Vagina (tissue), 2 donors: ENCODE measurements around the gene KRT24. TPM values are rescaled to one million over a fixed set of nuclear protein-coding genes. Genes with fewer than 3 reads are reported as not detected.

Source experiments
- DNase-seq, 2 donors: peaks; one replicate each; pipeline ENCODE4 v3.0.0-alpha.2; 2017; ENCODE audit errors: extremely low spot score in 2 of 2
- H3K27ac ChIP-seq: fragments of 200-600 bp; sonication (generic); one replicate; pipeline ENCODE4 v1.5.1; 2019
- H3K27me3 ChIP-seq: fragments of 200-600 bp; sonication (generic); one replicate; pipeline ENCODE4 v1.5.1; 2019
- H3K36me3 ChIP-seq, 2 donors: fragments of 200-600 bp; sonication (generic); one replicate each; pipeline ENCODE4 v1.5.1; 2017 to 2019
- H3K4me1 ChIP-seq: fragments of 200-600 bp; sonication (generic); one replicate; pipeline ENCODE4 v1.5.1; 2019
- H3K4me3 ChIP-seq, 2 donors: fragments of 200-600 bp; sonication (generic); 1 replicate in 1 of 2; 2 replicates in 1 of 2; pipeline ENCODE4 v1.5.1; 2016 to 2019
- H3K9me3 ChIP-seq: fragments of 200-600 bp; sonication (generic); one replicate; pipeline ENCODE4 v1.5.1; 2019
- CTCF ChIP-seq, 3 experiments: fragments of 450-650 bp in 2 of 3; fragments of 200-600 bp in 1 of 3; sonication (generic) in 1 of 3; IDR thresholded peaks; one replicate each; pipeline ENCODE4 v1.5.1; 2017 to 2019; ENCODE audit warnings: antibody characterized with exemption in 3 of 3, mild to moderate bottlenecking in 2 of 3, moderate library complexity in 2 of 3
- POLR2A ChIP-seq, 2 donors: fragments of 450-650 bp; IDR thresholded peaks; one replicate each; pipeline ENCODE4 v1.6.1; 2017; ENCODE audit warnings: antibody characterized with exemption in 2 of 2, mild to moderate bottlenecking in 2 of 2, moderate library complexity in 2 of 2
- POLR2AphosphoS5 ChIP-seq, 2 donors: sonication (generic); formaldehyde crosslinking; IDR thresholded peaks; one replicate each; pipeline ENCODE4 v1.9.0; 2017; ENCODE audit warnings: antibody characterized with exemption in 2 of 2, mild to moderate bottlenecking in 2 of 2, low read depth in 1 of 2; ENCODE audit not compliant: insufficient read depth in 1 of 2
- intact Hi-C: fragments of 100-400 bp; cut with DNase I; formaldehyde crosslinking; loops from one replicate; pipeline ENCODE4 v1.15.1; 2023
- total RNA-seq: library from RNA; depleted of rRNA; stranded (reverse); fragments of >200 nt; gene quantifications from one replicate; pipeline ENCODE4 v1.2.3, GENCODE V29; 2016

The KRT24 gene
- total RNA-seq, 1 donor from 2014 or later = 1.5 TPM

- Histone ChIP-seq H3K27me3 (no peaks in the 10 kb centered on the region), H3K27ac (no peak overlapping the region), H3K9me3 (no peaks in the 10 kb centered on the region), H3K4me1 (no peaks in the 10 kb centered on the region), H3K4me3 (no peak overlapping the region), H3K36me3 (no peaks in the 10 kb centered on the region)
- no peak for TF ChIP-seq POLR2AphosphoS5 (IDR thresholded peaks at IDR 0.05; ENCODE audit: insufficient read depth in 1 of 2, low read depth in 1 of 2)
- no peak for TF ChIP-seq CTCF (IDR thresholded peaks at IDR 0.05)
- no peak for TF ChIP-seq POLR2A (IDR thresholded peaks at IDR 0.05)
- intact Hi-C loops = no loop called here
- no peak for DNase-seq
Observed at GRCh38 chr17:40675905-40676304, 27.6 kb downstream of the KRT24 start.

DNA sequence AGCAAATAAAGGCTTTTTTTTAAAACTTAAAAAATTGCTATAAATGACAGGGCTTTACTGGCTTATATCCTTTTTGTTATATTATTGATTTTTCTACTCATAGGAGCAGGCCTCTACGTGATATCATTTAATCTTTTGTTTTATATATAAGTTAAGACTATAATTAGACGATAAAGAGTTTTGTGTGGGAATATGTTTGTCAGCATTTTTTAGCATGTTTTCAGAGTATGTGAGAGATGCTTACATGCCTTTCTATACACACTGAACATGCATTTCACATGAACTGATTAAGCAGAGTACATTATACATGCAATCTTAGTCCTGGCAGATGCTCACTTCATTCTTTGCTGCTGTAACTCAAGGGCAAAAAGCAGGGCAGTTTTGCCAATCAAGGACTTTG, 30.9 kb downstream of the KRT24 start:
- intact Hi-C loops = no loop called here
- no peaks in the 10 kb centered on the region for H3K36me3 ChIP-seq
- H3K4me3 ChIP-seq = no peak overlapping the region
- H3K9me3 ChIP-seq = no peaks in the 10 kb centered on the region
- TF ChIP-seq POLR2AphosphoS5 (IDR thresholded peaks at IDR 0.05; ENCODE audit: insufficient read depth in 1 of 2, low read depth in 1 of 2) (no peak), POLR2A (IDR thresholded peaks at IDR 0.05) (no peak), CTCF (IDR thresholded peaks at IDR 0.05) (no peak)
- H3K4me1 ChIP-seq = no peaks in the 10 kb centered on the region
- H3K27ac ChIP-seq = no peak overlapping the region
- H3K27me3 ChIP-seq = no peaks in the 10 kb centered on the region
- DNase-seq = no peak

- H3K9me3 ChIP-seq = no peaks in the 10 kb centered on the region
- H3K27ac ChIP-seq = no peak overlapping the region
- intact Hi-C loops = no loop called here
- no peak for DNase-seq
- H3K4me1 ChIP-seq = no peaks in the 10 kb centered on the region
- no peaks in the 10 kb centered on the region for H3K36me3 ChIP-seq
- H3K27me3 ChIP-seq = no peaks in the 10 kb centered on the region
- TF ChIP-seq POLR2A (IDR thresholded peaks at IDR 0.05) (no peak), CTCF (IDR thresholded peaks at IDR 0.05) (no peak), POLR2AphosphoS5 (IDR thresholded peaks at IDR 0.05; ENCODE audit: insufficient read depth in 1 of 2, low read depth in 1 of 2) (no peak)
- H3K4me3 ChIP-seq = no peak overlapping the region
Observed at GRCh38 chr17:40671282-40671681, 32.3 kb downstream of the KRT24 start.

DNA sequence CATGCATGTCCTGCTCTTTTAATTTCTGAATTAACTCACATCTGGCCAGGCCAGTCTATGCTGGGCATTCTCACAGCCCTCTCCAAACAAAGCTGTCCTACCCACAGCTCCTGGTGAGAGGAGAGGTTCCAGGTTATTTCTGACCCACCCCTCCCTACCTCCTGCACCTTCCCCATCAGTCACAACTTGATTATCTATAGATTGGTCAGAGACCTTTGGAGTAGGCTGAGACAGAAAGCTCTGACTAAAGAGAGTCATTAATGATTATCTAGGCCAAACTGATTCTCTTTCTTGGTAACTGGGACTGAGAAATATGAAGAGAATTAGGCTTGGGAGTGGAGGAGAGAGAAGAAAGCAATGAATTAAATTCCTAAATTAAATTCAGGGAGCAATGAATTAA, 37.2 kb downstream of the KRT24 start:
- no peak for TF ChIP-seq CTCF (IDR thresholded peaks at IDR 0.05)
- TF ChIP-seq POLR2AphosphoS5 (IDR thresholded peaks at IDR 0.05; ENCODE audit: insufficient read depth in 1 of 2, low read depth in 1 of 2) = no peak
- no peak for TF ChIP-seq POLR2A (IDR thresholded peaks at IDR 0.05)
- intact Hi-C loops = no loop called here

GRCh38 chr17:40664582-40665333, 38.8 kb downstream of the KRT24 start, which contains the start of gene KRT222:
Gene KRT222, minus strand, starts transcription at chr17:40665177. Its CDS starts 78 bp downstream, at chr17:40665099.
- Histone ChIP-seq H3K4me1 (no peaks in the 10 kb centered on the region), H3K4me3 (peak within 1 kb of the TSS; percentile 13 to 24), H3K27me3 (no peaks in the 10 kb centered on the region), H3K27ac (no peak within 1 kb of the TSS), H3K9me3 (no peaks in the 10 kb centered on the region), H3K36me3 (no peaks in the 10 kb centered on the region)
- no peak for DNase-seq
- TF ChIP-seq CTCF (IDR thresholded peaks at IDR 0.05) (no peak), POLR2A (IDR thresholded peaks at IDR 0.05) (no peak), POLR2AphosphoS5 (IDR thresholded peaks at IDR 0.05; ENCODE audit: insufficient read depth in 1 of 2, low read depth in 1 of 2) (no peak)
- intact Hi-C loops = no loop called here

More for the DNA sequence above, 37.2 kb downstream of the KRT24 start:
- Histone ChIP-seq H3K4me1 (no peaks in the 10 kb centered on the region), H3K9me3 (no peaks in the 10 kb centered on the region), H3K27ac (no peak overlapping the region), H3K36me3 (no peaks in the 10 kb centered on the region), H3K27me3 (no peaks in the 10 kb centered on the region), H3K4me3 (no peak overlapping the region)
- no peak for DNase-seq
